Measurements from ENCODE around the gene TRIO.

DNA sequence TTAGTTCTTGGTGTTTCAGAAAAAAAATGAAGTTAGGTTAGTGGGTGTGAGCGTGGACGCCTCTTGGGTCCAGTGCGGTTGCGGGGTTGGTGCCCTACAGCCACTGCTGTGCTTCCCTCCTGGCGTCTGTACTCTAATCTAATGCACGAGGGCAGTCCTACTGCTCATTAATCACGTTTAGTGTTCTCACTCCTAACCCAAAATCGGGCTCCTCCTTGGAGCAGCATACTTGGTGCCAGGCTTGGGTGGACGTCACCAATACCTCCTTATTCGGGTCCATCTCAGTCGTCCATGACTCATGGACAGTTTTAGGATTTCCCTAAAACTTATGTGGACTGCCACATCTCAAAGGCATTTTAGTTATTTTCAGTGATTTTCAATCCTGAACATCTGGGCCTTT is 41.6 kb downstream of the TRIO start:
- TF ChIP-seq, protein P1, sequence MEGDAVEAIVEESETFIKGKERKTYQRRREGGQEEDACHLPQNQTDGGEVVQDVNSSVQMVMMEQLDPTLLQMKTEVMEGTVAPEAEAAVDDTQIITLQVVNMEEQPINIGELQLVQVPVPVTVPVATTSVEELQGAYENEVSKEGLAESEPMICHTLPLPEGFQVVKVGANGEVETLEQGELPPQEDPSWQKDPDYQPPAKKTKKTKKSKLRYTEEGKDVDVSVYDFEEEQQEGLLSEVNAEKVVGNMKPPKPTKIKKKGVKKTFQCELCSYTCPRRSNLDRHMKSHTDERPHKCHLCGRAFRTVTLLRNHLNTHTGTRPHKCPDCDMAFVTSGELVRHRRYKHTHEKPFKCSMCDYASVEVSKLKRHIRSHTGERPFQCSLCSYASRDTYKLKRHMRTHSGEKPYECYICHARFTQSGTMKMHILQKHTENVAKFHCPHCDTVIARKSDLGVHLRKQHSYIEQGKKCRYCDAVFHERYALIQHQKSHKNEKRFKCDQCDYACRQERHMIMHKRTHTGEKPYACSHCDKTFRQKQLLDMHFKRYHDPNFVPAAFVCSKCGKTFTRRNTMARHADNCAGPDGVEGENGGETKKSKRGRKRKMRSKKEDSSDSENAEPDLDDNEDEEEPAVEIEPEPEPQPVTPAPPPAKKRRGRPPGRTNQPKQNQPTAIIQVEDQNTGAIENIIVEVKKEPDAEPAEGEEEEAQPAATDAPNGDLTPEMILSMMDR (IDR thresholded peaks at IDR 0.05 in 2 of 3, conservative IDR thresholded peaks at IDR 0.05 in 1 of 3; ENCODE audit: borderline replicate concordance in 1 of 3, insufficient read depth in 1 of 3, low read depth in 2 of 3, low read length in 2 of 3), result no peak
- TF ChIP-seq YY1 (IDR thresholded peaks at IDR 0.05; ENCODE audit: extremely low read depth, insufficient replicate concordance, low read depth, low read length), result no peak
- no peak for TF ChIP-seq POLR2A (IDR thresholded peaks at IDR 0.05; ENCODE audit: borderline replicate concordance, extremely low read depth, insufficient read depth, insufficient read length)
- no peak for TF ChIP-seq ZNF274 (IDR thresholded peaks at IDR 0.05; ENCODE audit: low read depth, low read length)
- TF ChIP-seq, protein P2, sequence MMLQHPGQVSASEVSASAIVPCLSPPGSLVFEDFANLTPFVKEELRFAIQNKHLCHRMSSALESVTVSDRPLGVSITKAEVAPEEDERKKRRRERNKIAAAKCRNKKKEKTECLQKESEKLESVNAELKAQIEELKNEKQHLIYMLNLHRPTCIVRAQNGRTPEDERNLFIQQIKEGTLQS (IDR thresholded peaks at IDR 0.05), result no peak
- no peak for TF ChIP-seq EZH2 (IDR thresholded peaks at IDR 0.05)
- TF ChIP-seq POLR2AphosphoS5 (IDR thresholded peaks at IDR 0.05; ENCODE audit: low read depth, low read length), result no peak
- TF ChIP-seq, protein P3, sequence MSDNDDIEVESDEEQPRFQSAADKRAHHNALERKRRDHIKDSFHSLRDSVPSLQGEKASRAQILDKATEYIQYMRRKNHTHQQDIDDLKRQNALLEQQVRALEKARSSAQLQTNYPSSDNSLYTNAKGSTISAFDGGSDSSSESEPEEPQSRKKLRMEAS (IDR thresholded peaks at IDR 0.05), result no peak

All from HCT116 (cell line).